Esophagus muscularis mucosa (tissue), 4 donors: ENCODE data around the gene ZNF385D. TPM values are rescaled to one million over a fixed set of nuclear protein-coding genes. Genes with fewer than 3 reads are reported as not detected.

ENCODE experiments used
- DNase-seq: peaks from one replicate; pipeline ENCODE4 v3.0.0-alpha.2; 2017; ENCODE audit errors: extremely low spot score
- H3K27ac ChIP-seq, 4 donors: fragments of 200-600 bp; sonication (generic); replicated peaks in 1 of 4; 1 replicate in 3 of 4; 2 replicates in 1 of 4; pipeline ENCODE4 v1.5.1; 2016 to 2019; ENCODE audit warnings: mild to moderate bottlenecking in 1 of 4
- H3K27me3 ChIP-seq, 4 donors: fragments of 200-600 bp; sonication (generic); one replicate each; pipeline versions ENCODE4 v1.5.1 to v1.6.0; 2016 to 2019
- H3K36me3 ChIP-seq, 4 donors: fragments of 200-600 bp; sonication (generic); one replicate each; pipeline ENCODE4 v1.5.1; 2016 to 2019
- H3K4me1 ChIP-seq, 4 donors: fragments of 200-600 bp; sonication (generic); one replicate each; pipeline ENCODE4 v1.5.1; 2016 to 2019
- H3K4me3 ChIP-seq, 4 donors: fragments of 200-600 bp; sonication (generic); 1 replicate in 2 of 4; 2 replicates in 2 of 4; pipeline ENCODE4 v1.5.1; 2016 to 2019; ENCODE audit warnings: mild to moderate bottlenecking in 4 of 4, moderate library complexity in 1 of 4
- H3K9me3 ChIP-seq, 4 donors: fragments of 200-600 bp; sonication (generic); 1 replicate in 3 of 4; 2 replicates in 1 of 4; pipeline ENCODE4 v1.5.1; 2016 to 2019
- EP300 ChIP-seq: sonication (generic); formaldehyde crosslinking; IDR thresholded peaks from one replicate; pipeline ENCODE4 v1.6.1; 2017; ENCODE audit warnings: antibody characterized with exemption
- POLR2A ChIP-seq: fragments of 450-650 bp; IDR thresholded peaks from one replicate; pipeline ENCODE4 v1.6.1; 2017; ENCODE audit warnings: antibody characterized with exemption, moderate library complexity, mild to moderate bottlenecking, low read depth
- POLR2AphosphoS5 ChIP-seq, 2 donors: sonication (generic); formaldehyde crosslinking; IDR thresholded peaks; one replicate each; pipeline ENCODE4 v1.6.1; 2017; ENCODE audit warnings: antibody characterized with exemption in 2 of 2
- WGBS: methylation state at CpG from one replicate; pipeline ENCODE4 v1.1.5; 2018; 5-methylcytosine and 5-hydroxymethylcytosine counted together
- intact Hi-C: fragments of 100-400 bp; cut with DNase I; formaldehyde crosslinking; loops from one replicate; pipeline ENCODE4 v1.15.1; 2023
- total RNA-seq, 4 donors: library from RNA; depleted of rRNA; stranded (reverse); fragments of >200 nt; gene quantifications; one replicate each; pipeline versions ENCODE4 v1.1.0 to v1.2.1, GENCODE V29; 2016
- TF ChIP-seq, protein P1 (sequence below), 3 experiments: fragments of 200-600 bp in 2 of 3; fragments of 450-650 bp in 1 of 3; sonication (generic) in 2 of 3; IDR thresholded peaks; one replicate each; pipeline ENCODE4 v1.5.1; 2017 to 2019; ENCODE audit warnings: antibody characterized with exemption in 3 of 3, mild to moderate bottlenecking in 2 of 3, moderate library complexity in 1 of 3

The ZNF385D gene, protein sequence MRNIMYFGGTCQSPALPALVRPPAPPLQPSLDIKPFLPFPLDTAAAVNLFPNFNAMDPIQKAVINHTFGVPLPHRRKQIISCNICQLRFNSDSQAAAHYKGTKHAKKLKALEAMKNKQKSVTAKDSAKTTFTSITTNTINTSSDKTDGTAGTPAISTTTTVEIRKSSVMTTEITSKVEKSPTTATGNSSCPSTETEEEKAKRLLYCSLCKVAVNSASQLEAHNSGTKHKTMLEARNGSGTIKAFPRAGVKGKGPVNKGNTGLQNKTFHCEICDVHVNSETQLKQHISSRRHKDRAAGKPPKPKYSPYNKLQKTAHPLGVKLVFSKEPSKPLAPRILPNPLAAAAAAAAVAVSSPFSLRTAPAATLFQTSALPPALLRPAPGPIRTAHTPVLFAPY
- 10 to 100 TPM in 1 of 4 donors, 1 to 10 TPM in 3; 7.7 to 11.2 (median 8.2) TPM for total RNA-seq

DNA sequence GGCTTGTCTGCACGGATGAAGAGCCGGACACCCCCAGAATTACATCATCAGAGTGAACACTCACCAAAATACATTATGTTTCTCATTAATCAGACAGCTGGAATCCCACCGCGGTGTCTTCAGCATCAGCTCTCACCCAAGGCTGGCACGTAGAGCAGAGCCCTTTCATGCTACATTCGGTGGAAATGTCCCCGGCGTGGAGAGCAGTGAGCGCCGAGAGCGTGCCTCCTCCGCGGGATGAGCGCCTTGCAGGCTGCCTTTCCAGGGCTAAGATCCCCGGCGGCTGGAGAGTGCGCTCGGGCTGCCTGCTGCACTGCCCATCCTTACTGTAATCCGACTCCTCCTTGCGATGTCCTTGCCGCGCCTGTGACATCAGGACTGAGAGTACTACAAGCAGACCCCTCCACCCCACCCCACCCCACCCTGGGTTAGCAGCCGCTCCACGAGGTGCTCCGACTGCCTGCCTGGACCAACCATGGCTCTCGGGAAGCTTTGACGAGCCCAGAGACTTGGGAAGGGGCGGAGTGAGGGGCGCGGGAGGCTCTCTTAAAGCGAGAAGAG is at the start of gene ZNF385D:
ZNF385D (minus strand) TSS at position 380 of the 561 bp plus-strand sequence; CDS start at position 86, 294 bp downstream.
- intact Hi-C loops = loop anchor here (5.0 kb wide), 2 partner anchors 146 to 361 kb away; no protein-coding TSS in a partner anchor
- H3K9me3 ChIP-seq = no peaks in the 10 kb centered on the region
- TF ChIP-seq POLR2AphosphoS5 (IDR thresholded peaks at IDR 0.05) = peak; percentile 66 to 81
- TF ChIP-seq, protein P1, sequence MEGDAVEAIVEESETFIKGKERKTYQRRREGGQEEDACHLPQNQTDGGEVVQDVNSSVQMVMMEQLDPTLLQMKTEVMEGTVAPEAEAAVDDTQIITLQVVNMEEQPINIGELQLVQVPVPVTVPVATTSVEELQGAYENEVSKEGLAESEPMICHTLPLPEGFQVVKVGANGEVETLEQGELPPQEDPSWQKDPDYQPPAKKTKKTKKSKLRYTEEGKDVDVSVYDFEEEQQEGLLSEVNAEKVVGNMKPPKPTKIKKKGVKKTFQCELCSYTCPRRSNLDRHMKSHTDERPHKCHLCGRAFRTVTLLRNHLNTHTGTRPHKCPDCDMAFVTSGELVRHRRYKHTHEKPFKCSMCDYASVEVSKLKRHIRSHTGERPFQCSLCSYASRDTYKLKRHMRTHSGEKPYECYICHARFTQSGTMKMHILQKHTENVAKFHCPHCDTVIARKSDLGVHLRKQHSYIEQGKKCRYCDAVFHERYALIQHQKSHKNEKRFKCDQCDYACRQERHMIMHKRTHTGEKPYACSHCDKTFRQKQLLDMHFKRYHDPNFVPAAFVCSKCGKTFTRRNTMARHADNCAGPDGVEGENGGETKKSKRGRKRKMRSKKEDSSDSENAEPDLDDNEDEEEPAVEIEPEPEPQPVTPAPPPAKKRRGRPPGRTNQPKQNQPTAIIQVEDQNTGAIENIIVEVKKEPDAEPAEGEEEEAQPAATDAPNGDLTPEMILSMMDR (IDR thresholded peaks at IDR 0.05) = no peak
- WGBS = 5% methylated on average over 9 of the region's 31 CpGs
- H3K27me3 ChIP-seq = no peaks in the 10 kb centered on the region
- H3K27ac ChIP-seq = peak within 1 kb of the TSS; percentile 77 to 85 (median 84)
- no peaks in the 10 kb centered on the region for H3K36me3 ChIP-seq
- H3K4me1 ChIP-seq = peaks cover 12 to 58% (median 49%) of the 10 kb centered on the region in 4 donors
- peak; percentile 93 for DNase-seq
- H3K4me3 ChIP-seq = peak within 1 kb of the TSS; percentile 61 to 73 (median 66)

DNA sequence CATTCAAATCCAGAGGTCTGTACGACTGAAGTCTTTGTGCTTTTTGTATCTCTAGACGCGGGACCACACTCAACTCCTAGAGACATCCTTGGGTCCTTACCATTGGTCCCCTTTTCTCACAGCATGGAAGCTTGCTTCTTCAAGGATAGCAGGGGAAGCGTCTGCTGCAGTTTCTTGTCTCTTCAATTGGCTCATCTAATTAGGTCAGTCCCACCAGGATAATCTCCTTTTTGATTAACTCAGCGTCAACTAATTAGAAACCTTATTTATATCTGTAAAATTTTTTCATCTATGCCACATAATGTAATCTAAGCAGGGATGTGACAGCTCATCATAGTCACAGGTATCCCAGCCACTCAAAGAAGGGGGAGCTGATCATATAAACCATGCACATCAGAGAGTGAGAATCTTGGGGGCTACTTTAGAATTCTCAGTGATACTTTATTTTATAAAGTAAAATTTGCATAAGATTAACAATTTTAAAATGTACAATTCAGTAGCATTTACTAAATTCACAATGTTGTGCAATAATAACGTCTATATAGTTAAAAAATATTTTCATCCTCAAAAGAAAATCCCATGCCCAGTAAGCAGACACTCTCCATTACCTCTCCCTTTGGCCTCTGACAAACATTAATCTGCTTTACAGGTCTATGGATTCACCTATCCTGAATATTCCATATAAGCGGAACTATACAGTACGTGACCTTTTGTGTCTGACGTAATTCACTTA is 47.5 kb upstream of the ZNF385D start:
- H3K27me3 ChIP-seq = no peaks in the 10 kb centered on the region
- H3K9me3 ChIP-seq = peaks cover 0 to 9% (median 2%) of the 10 kb centered on the region in 4 donors
- peaks cover 6 to 21% (median 19%) of the 10 kb centered on the region in 4 donors for H3K4me1 ChIP-seq
- H3K27ac ChIP-seq = no peak overlapping the region
- 95% methylated on average over 9 of the region's 9 CpGs for WGBS
- intact Hi-C loops = no loop called here
- no peaks in the 10 kb centered on the region for H3K36me3 ChIP-seq
- TF ChIP-seq EP300 (no peak), POLR2AphosphoS5 (IDR thresholded peaks at IDR 0.05) (no peak), POLR2A (no peak)
- TF ChIP-seq, protein P1 (IDR thresholded peaks at IDR 0.05) = no peak
- H3K4me3 ChIP-seq = no peak overlapping the region
- DNase-seq = no peak

DNA sequence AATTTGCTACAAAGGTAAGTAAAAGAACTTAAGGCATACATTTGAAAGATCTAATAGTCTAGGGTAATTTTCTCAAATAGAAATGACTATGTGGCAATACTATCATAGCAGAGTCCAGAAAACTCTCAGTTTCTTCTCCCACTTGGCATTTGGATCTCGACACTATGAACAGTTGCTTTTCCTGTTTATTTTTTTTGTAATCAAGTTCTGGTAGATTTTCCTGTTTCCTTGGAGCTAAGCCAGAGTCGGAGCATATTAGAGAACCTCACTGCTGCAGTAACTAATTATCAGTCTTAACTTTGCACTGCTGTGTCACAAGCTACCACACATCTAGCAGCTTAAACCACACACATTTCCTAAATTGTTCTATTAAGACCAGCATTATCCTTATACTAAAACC is 44.9 kb upstream of the ZNF385D start:
- WGBS = 9% methylated on average over 2 of the region's 2 CpGs
- intact Hi-C loops = no loop called here
- peaks cover 0 to 9% (median 2%) of the 10 kb centered on the region in 4 donors for H3K9me3 ChIP-seq
- no peaks in the 10 kb centered on the region for H3K36me3 ChIP-seq
- H3K4me3 ChIP-seq = no peak overlapping the region
- TF ChIP-seq EP300 (no peak), POLR2A (no peak), POLR2AphosphoS5 (IDR thresholded peaks at IDR 0.05) (no peak)
- TF ChIP-seq, protein P1 (IDR thresholded peaks at IDR 0.05) = no peak
- no peaks in the 10 kb centered on the region for H3K27me3 ChIP-seq
- peaks cover 6 to 25% (median 22%) of the 10 kb centered on the region in 4 donors for H3K4me1 ChIP-seq
- DNase-seq = no peak
- H3K27ac ChIP-seq = peak overlapping the region in 1 of 4 donors; percentile 1

DNA sequence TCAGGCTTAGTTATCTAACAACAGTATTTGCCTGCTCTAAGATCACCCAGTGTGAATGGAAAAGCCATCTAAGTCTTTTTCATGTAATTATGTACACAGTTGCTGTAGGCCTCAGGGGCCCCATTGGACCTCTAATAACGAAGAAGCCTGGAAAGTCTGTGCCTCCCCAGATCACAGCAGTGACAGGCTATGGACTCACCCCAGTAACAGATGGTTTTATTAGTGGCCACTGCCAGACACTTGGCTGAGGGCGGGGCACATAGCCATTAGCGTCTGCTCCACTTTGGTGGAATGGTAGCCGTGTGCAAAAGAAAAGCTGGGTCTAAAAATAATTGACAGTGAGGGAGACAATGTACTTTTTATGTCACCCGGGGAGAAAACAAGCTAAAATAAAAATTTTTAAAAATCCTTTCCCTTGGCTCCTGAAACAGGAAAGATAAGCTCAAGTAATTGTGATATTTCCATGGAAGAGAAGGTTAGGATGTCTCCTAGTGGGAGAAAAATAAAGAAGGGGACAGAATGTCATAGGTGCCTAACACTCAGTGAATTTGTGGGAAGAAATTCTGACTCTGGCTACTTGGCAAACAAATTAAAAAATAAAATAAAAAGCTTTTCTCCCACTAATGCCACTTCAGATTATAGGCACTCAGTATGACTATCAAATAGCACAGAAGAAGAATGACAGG is 44.3 kb upstream of the ZNF385D start:
- Histone ChIP-seq H3K4me1 (peaks cover 7 to 27% (median 22%) of the 10 kb centered on the region in 4 donors), H3K9me3 (peaks cover 0 to 7% (median 2%) of the 10 kb centered on the region in 4 donors), H3K4me3 (no peak overlapping the region), H3K27me3 (no peaks in the 10 kb centered on the region), H3K36me3 (no peaks in the 10 kb centered on the region), H3K27ac (peak overlapping the region in 3 of 4 donors; percentile 1 to 16 (median 9))
- intact Hi-C loops = no loop called here
- TF ChIP-seq POLR2AphosphoS5 (IDR thresholded peaks at IDR 0.05) (no peak), EP300 (no peak), POLR2A (no peak)
- TF ChIP-seq, protein P1 (IDR thresholded peaks at IDR 0.05) = no peak
- no peak for DNase-seq
- 53% methylated on average over 5 of the region's 5 CpGs for WGBS
